ENCODE data around the gene HERC5.
"Not testable (repeated sequence)": the region's sequence is repeated elsewhere in the genome, so short reads cannot be mapped to it uniquely, and the experiment has no call there.

The HERC5 gene

DNA sequence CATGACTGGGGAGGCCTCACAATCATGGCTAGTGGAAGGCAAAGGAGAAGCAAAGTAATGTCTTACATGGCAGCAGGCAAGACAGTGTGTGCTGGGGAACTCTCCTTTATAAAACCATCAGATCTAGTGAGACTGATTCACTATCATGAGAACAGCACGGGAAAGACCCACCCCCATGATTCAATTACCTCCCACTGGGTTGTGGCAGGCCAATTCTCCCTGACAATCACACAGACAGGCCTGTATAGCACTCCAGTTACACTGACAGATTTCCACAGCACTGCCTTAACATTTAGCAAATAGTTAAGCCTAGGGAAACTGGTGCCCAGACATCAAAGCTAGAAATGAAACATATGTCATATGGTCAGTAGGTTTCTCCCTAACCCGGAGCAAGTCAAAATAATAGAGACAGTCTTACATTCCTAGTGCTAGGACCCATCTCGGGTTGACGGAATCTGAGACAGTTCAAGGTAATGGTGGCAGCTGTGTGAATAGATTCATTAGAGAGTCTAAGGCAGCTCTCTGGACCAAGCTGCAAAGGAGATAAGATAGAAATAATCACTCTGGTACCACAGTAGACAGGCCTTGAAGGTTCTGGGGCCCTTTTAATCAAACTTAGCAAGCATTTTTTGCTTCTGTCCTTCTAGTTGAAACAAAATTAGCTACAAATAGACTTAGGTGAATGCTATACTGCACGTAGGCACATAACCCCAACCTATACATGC is 9.4 kb upstream of the HERC5 start:
- in situ Hi-C loops (cut with MboI; ENCODE audit: low sequenced_read_pairs) = no loop called here

DNA sequence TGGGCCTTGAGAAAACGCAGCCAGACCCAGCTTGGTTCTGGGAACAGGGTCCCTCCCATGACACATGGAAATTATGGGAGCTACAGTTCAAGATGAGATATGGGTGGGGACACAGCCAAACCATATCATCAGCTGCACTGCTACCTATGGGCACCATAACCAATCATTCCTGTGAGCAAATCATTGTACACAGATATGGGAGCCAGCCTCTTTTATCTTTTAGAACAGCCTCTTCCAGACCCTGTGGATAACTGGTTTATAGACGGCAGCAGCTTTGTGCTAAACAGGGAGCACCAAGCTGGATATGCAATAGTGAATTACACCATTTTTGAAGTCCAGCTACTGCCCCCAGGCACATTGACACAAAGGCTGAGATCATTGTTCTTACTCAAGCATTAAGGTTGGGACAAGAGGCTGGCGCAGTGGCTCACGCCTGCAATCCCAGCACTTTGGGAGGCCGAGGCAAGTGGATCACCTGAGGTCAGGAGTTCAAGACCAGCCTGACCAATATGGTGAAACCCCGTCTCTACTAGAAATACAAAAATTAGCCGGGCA is 8.6 kb upstream of the HERC5 start:
- in situ Hi-C loops (cut with MboI; ENCODE audit: low sequenced_read_pairs) = not testable (repeated sequence)

DNA sequence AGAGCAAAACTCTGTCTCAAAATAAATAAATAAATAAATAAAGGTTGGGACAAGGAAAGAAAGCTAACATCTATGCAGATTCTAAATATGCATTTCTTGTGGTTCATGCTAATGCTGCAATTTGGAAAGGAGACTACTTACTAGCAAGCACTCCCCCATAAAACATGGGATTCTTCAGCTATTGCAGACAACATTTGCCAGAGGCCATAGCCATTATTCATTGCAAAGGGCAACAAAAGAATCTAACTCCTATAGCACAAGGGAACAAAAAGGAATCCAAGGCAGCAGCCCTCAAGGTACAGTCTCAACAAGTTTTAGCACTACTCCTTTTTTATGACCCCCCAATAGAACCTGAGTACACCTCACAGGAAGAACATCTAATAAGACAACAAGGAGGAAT is 8.0 kb upstream of the HERC5 start:
- in situ Hi-C loops (cut with MboI; ENCODE audit: low sequenced_read_pairs) = no loop called here

DNA sequence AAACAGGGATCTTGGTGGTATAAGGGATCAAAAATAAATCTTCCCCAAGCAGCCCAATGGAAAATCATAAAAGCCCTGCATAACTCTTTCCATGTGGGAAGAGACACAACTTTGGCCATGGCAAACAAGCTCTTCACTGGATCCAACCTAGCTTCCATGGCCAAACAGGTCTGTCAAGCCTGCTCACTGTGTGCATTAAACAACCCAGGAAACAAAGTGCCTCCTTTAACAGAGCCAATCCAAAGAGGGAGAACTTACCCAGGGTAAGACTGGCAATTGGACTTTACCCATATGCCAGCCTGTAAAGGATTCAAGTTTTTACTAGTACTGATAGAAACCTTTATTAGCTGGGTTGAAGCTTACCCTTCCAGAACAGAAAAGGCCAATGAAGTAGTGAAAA is 7.6 kb upstream of the HERC5 start:
- in situ Hi-C loops (cut with MboI; ENCODE audit: low sequenced_read_pairs) = no loop called here

DNA sequence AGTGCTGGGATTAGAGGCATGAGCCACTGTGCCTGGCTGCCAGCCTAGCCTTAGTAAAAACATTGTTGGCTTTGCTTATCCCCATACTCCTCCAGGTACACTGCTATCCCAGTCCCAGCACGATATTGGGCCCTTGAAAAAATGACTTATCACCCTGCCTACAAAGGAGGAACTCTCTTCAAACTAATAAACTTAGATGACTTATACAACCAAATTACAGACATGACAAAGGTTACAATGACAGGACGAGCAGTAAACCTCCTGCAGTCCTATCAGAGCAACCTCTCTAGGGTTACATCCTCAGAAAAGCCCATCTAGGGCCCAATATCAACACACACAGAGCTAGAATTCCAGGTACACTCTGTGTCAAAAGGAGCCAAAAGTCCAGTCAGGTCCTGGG is 5.7 kb upstream of the HERC5 start:
- in situ Hi-C loops (cut with MboI; ENCODE audit: low sequenced_read_pairs) = no loop called here

DNA sequence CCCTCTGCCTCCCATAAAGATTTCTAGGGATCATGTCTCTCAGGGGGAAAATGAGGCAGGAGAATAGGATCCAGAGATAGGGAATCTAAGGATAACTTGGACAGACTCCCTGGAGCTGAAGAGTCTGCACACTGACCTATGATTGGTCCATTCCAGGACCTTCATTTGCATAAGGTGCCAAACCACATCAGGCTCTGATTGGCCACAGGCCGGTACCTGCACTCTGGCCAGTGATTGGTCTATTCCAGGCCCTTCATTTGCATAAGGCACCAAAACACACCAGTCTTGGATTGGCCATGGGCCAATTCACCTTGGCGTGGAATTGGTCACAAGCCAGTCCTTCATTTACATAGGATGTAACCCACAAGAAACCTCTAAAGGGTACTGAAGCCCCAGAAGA is 4.0 kb upstream of the HERC5 start:
- in situ Hi-C loops (cut with MboI; ENCODE audit: low sequenced_read_pairs) = no loop called here

DNA sequence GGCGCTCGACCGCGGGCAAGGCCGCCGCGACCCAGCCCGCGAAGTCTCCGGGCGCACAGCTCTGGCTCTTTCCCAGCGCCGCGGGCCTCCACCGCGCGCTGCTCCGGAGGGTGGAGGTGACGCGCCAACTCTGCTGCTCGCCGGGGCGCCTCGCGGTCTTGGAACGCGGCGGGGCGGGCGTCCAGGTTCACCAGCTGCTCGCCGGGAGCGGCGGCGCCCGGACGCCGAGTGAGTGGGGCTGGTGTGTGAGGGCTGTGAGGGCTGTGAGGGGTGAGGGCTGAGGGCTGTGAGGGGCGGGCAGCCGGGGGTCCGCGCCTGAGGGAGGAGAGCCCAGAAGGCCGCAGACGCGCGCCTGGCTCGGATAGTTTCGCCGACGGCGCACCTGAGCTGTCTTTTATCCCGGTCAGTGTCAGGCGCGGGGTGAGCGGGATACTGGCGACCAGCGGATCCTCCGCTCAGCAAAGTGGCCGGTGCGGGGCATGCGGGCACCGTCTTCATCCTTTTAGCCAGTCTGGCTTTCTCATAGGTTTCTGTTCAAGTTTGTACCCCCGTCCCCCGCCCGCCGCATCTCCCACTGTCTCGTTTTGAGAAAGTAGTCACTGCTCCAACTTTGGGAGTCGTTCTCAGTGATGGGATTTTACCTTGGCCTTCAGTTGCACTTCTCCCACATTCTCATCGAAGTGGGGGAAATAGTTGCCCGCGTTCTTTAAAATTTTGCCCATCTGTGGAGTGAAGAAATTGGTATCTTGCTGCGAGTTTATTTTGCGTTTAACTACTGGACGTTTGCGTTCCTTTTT is 586 bp downstream of the HERC5 start:
- in situ Hi-C loops (cut with MboI; ENCODE audit: low sequenced_read_pairs) = no loop called here

DNA sequence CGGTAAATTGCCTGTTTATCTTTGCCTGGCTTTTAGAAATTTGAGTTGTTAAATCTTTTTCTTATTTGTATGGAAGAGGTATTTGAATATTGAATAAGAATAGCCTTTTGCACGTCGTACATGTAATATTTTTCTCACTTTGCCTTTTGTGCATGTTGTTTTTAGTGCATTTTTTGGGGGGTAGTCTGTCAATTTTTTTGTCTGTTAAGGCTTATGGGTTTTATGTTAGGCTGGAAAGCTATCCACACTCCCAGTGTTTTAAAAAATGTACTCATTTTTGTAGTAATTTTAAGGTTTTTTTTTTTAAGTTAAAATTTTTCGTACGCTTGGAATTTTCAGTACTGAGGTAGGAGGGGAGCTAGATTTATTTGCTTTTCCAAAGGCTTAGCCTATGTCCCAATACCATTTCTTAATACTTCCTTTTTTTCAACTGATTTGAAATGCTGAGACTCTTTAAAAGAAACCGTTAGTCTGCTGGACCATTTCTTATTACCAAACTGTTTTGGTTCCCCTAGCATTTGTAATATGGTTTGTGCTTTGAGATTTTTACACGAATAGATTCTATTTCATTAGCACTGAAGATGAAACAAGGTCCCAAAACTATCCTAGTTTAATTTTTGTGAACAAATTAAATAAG is 1.3 kb downstream of the HERC5 start:
- in situ Hi-C loops (cut with MboI; ENCODE audit: low sequenced_read_pairs) = no loop called here

DNA sequence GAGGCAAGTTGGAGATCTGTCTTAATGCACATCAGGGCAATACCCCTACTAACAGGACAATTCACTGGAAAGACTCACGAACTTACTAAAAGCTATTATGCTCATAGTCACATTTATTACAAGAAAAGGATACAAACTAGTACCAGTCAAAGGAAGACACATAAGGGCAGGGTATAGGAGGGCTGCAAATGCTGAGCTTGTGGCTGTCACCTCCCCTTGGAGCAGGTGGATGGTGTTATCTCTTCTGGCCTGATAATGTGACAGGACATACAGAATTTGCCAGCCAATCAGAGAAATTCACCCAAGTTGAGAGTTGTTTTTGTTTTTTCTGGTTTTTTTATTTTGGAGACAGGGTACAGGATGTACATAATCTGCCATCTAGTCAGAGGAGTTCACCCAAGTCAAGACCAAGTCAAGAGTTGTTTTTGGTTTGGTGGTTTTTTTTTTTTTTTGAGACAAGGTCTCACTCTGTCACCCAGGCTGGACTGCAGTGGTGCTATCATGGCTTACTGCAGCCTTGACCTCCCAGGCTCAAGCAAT is 8.8 kb downstream of the HERC5 start:
- in situ Hi-C loops (cut with MboI; ENCODE audit: low sequenced_read_pairs) = no loop called here

DNA sequence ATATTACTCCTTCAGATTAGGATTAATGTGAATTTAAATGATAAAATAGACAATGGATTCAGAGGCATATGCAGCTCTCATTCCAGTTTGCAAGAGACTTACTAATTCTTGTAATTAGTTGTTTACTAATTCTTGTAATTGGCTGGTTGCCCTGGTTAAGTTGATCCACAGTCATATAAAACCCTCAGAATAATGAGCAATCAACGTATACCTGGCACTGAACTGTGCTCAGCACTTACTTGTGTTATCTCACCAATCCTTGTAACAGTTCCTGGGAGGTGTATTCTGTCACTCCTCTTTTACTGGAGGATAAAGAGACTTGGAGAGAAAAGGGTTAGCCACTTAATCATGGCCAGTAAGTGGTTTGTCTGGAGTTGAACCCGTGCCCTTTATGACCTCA is 10.5 kb downstream of the HERC5 start:
- in situ Hi-C loops (cut with MboI; ENCODE audit: low sequenced_read_pairs) = no loop called here

DNA sequence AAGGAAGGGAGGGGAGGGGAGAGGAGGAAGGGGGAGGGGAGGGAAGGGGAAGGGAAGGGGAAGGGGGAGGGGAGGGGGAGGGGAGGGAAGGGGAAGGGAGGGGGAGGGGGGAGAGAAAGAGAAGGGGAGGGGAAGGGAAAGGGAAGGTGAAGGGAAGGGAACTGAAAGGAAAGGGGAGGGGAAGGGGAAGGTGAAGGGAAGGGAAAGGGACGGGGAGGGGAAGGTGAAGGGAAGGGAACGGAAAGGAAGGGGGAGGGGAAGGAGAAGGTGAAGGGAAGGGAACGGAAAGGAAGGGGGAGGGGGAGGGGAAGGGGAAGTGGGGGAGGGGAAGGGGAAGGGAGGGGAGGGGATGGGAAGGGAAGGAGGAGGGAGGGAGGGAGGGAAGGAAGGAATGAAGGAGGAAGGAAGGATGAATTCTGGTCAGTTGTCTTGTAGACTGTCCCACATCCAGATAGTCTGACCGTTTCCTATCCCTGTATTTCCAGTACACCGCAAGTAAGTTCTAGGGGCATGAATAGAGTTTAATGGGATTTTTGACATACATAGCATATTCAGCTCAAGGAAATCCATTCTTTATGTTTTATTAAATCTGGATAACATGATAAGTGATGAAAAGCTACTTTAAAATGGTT is 20.4 kb downstream of the HERC5 start:
- in situ Hi-C loops (cut with MboI; ENCODE audit: low sequenced_read_pairs) = no loop called here

DNA sequence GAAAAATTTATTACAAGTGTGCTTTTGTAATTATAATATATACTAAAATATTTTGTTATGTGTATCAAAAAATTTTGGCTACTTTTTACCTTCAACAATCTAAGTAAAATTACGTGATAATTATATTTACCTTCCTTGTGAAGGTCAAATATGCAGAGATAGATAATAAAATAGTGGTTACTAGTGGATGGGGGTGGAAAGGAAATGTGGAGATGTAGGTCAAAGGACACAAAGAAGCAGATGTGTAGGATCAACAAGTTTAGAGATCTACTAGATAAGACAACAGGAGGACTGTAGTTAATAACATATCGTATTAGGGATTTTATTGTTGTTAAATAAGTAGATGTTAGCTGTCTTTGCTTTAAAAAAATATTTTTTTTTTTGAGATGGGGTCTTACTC is 21.3 kb downstream of the HERC5 start:
- in situ Hi-C loops (cut with MboI; ENCODE audit: low sequenced_read_pairs) = no loop called here

DNA sequence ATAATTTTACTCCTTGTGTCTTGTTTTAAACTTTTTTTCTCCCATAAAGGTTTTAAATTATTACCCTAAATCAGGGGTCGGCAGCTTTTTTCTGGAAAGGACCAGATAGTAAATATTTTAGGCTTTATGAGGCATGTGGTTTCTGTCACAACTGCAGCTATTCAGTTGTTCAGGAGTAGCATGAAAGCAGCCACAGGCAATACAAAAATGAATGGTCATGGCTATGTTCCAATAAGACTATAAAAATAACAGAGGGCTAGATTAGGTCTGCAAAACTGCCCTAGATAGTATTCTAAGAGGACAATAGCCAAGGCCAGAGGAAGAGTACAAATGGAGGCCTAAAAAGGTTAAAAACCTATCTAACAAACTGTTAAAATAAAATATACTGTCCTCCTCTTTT is 24.6 kb downstream of the HERC5 start:
- in situ Hi-C loops (cut with MboI; ENCODE audit: low sequenced_read_pairs) = no loop called here

DNA sequence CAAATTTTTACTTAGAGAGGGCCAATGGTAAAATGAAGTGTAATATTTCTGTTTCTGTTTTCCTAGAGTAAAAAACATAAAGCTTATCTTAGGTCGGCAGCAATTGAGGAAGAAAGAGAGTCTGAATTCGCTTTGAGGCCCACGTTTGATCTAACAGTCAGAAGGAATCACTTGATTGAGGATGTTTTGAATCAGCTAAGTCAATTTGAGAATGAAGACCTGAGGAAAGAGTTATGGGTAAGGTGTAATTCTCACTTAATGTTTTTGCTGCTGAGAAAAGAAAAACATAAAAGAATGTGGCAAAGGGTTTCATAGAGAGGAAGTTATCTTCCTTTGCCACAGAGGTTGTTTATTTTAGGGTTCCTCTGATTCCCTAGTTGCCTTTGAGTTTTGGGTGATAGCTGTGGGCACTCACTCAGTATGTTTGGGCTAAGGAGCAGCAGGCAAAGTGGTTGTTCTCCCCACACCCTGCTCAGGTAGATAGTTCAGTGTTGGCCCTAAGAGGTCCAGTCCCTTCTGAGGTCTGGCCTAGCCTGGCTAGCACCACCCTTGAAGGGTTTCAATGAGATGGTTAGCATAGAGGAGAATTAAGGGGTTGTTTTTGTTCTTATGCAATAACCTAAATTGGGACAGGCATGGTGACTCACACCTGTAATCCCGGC is 32.3 kb downstream of the HERC5 start:
- in situ Hi-C loops (cut with MboI; ENCODE audit: low sequenced_read_pairs) = no loop called here

DNA sequence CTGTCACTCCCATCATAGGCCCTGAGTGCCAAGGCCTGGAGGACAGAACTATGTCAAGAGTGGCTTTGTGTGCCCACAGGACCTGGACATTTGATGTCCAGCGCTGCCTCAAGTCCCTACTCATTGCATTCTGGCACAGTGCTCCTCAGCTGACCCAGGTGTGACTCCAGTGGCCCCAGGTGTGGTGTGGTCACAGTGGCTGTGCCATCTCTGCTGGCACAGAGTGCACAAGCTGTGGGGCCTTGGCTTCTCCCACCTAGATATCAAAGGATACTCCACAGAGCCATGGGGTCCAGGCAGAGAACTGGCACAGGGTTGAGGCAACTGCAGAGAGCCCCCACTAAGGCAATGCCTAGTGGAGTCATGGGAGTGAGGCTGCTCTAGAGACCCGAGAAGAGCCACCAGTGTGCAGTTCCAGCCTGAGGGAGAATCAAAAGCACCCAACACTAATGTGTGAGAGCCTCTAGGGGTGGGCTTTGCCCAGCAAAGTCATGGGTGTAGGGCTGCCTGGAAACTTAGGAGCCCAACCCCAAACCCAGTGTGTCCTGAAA is 41.0 kb downstream of the HERC5 start:
- in situ Hi-C loops (cut with MboI; ENCODE audit: low sequenced_read_pairs) = no loop called here

DNA sequence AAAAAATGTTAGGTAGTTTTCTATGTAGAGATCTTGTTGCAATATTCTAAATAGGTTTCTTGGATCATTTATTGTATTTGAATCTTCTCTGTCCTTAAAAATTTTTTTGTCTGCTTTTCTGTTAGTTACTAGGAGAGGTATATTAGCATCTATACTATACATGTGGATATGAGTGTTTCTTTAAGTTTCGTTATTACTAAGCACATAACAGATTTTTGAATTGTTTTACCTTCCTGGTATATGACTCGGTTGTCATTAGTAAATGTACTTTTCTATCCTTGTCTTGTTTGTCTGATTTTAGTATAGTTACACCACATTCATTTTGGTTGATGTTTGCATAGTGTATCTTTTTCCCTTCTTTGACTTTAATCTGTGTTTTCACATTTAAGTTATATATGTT is 46.4 kb downstream of the HERC5 start:
- in situ Hi-C loops (cut with MboI; ENCODE audit: low sequenced_read_pairs) = loop anchor here (25.0 kb wide), 2 partner anchors 466 to 641 kb away; no protein-coding TSS in a partner anchor

DNA sequence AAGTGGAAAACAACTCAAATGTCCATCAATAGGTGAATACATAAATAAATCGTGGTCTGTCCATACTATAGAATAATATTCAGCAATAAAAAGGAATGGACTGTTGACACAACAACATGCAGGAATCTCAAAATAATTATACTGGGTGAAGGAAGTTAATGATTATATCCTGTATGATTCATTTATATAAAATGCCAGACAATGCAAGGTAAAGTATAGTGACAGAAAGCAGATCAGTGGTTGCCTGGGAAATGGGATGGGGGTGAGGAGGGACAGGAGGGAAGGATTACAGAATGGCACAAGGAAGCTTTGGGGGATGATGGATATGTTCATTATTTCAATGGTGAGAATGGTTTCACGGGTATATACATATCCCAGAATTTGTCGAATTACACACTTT is 54.3 kb downstream of the HERC5 start:
- in situ Hi-C loops (cut with MboI; ENCODE audit: low sequenced_read_pairs) = loop anchor here (10.0 to 25.0 kb wide), 3 partner anchors 136 to 649 kb away; partner anchors contain the start of gene HERC6

DNA sequence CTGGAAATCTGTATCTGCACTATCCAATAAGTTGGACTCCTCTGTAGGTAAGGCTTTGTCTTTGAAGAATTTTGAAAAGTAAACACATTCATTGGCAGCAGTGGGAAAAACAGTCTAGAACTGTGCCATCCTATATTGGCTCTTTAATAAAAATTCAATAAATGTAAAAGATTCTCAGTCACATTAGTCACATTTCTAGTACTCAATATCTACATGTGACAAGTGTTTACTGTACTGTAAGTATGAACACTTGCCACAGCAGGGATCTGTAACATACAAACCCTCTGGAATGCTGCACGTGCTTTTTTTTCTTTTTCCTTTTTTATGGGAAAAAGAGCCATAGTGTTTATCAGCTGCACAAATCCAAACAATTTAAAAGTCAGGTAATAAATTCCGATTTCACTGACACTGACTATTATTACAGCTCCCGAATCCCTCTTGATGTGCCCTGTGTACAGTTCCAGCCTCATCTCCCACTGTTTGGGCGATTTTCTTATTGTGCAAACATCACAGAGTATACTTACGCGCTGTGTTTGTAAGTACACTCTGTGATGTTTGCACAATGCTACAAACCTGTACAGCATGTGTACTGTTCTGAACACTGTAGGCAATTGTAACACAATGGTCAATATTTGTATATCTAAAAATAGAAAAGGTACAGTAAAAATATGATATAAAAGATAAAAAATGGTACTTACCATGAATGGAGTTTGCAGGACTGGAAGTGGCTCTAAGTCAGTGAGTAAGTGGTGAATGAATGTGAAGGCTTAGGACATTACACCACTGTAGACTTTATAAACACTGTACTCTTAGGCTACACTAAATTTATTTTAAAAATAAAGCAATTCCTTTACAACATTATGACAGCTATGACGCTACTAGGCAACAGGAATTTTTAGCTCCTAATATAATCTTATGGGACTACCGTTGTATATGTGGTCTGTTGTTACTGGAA is 57.9 kb downstream of the HERC5 start:
- in situ Hi-C loops (cut with MboI; ENCODE audit: low sequenced_read_pairs) = loop anchor here (5.0 to 25.0 kb wide), 4 partner anchors 140 to 653 kb away; partner anchors contain the start of gene HERC6

DNA sequence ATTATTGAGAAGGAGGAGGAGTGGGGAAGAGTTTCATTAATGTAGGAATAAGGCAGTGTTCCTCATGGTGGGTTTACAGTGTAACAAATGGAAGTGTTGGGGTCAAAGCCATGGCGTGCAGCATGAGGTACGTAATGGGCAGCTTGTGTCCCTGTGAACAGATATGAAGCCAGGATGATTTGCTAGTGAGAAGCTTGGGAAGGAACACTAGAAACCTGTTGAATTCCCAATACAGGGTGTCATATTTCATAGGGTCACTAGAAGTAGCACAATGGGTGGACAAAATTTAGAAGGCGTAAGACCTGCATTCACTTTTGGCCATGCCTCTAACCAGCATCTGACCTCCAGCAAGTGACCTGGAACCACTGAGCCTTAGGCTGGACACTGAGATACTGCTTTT is 59.8 kb downstream of the HERC5 start:
- in situ Hi-C loops (cut with MboI; ENCODE audit: low sequenced_read_pairs) = loop anchor here (5.0 to 25.0 kb wide), 4 partner anchors 142 to 654 kb away; partner anchors contain the start of gene HERC6

Data from HL-60/S4 treated with retinoic acid at 250 ng/mL for 4 days and 3 days (cell line).